Gastroesophageal sphincter (tissue), 3 donors: ENCODE data around the gene MYO1B.

Experiments used
- EP300 ChIP-seq: sonication (generic); formaldehyde crosslinking; IDR thresholded peaks from one replicate; pipeline ENCODE4 v1.6.1; 2017; ENCODE audit warnings: antibody characterized with exemption, mild to moderate bottlenecking
- POLR2A ChIP-seq, 2 donors: fragments of 450-650 bp; IDR thresholded peaks; one replicate each; pipeline ENCODE4 v1.6.1; 2017; ENCODE audit warnings: antibody characterized with exemption in 2 of 2, mild to moderate bottlenecking in 2 of 2, moderate library complexity in 1 of 2
- POLR2AphosphoS5 ChIP-seq: sonication (generic); formaldehyde crosslinking; IDR thresholded peaks from one replicate; pipeline ENCODE4 v1.6.1; 2017; ENCODE audit warnings: antibody characterized with exemption
- TF ChIP-seq, protein P1 (sequence below), 4 experiments: fragments of 200-600 bp in 2 of 4; fragments of 450-650 bp in 2 of 4; sonication (generic) in 1 of 4; IDR thresholded peaks; one replicate each; pipeline ENCODE4 v1.5.1; 2017 to 2019; ENCODE audit warnings: antibody characterized with exemption in 4 of 4, mild to moderate bottlenecking in 2 of 4, moderate library complexity in 2 of 4

DNA sequence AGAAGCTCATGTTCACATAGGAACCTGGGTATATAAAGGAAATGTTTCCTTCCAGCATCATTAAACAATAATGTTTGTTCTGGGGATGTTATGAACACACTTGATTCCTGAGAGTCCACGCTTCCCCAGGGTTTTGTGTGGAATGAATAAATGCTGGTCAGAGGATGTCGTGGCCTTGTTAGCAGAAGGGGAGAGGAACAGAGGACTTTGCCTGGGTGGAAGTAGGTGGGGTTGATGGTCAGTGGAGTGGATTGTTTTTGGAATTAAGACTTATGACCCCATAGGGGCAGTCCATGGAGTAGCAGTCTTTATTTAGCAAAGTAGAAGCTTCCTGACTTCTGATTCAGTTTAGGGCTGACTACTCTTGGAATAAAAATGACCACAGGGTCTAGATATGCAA, 139.6 kb downstream of the MYO1B start:
- TF ChIP-seq, protein P1, sequence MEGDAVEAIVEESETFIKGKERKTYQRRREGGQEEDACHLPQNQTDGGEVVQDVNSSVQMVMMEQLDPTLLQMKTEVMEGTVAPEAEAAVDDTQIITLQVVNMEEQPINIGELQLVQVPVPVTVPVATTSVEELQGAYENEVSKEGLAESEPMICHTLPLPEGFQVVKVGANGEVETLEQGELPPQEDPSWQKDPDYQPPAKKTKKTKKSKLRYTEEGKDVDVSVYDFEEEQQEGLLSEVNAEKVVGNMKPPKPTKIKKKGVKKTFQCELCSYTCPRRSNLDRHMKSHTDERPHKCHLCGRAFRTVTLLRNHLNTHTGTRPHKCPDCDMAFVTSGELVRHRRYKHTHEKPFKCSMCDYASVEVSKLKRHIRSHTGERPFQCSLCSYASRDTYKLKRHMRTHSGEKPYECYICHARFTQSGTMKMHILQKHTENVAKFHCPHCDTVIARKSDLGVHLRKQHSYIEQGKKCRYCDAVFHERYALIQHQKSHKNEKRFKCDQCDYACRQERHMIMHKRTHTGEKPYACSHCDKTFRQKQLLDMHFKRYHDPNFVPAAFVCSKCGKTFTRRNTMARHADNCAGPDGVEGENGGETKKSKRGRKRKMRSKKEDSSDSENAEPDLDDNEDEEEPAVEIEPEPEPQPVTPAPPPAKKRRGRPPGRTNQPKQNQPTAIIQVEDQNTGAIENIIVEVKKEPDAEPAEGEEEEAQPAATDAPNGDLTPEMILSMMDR (IDR thresholded peaks at IDR 0.05), result no peak
- TF ChIP-seq POLR2AphosphoS5 (no peak), EP300 (no peak), POLR2A (IDR thresholded peaks at IDR 0.05) (no peak)
